NCI-H2107 treated with DMSO at 0.1 percent for 48 hours (cell line): ENCODE results near the gene NSUN6.

Experiments used
- DNase-seq: peaks from one replicate; lab custom pipeline; 2025; ENCODE audit not compliant: unreplicated experiment; lab: John Stamatoyannopoulos, UW

Gene NSUN6

GRCh38 chr10:18563003-18563726, 88.2 kb downstream of the NSUN6 start:
- DNase-seq, result no peak

GRCh38 chr10:18561861-18562551, 89.4 kb downstream of the NSUN6 start:
- no peak for DNase-seq

- no peak for DNase-seq
Measured at GRCh38 chr10:18557960-18558359, 93.4 kb downstream of the NSUN6 start.

- DNase-seq, result no peak
Measured at GRCh38 chr10:18556522-18557147, 94.8 kb downstream of the NSUN6 start.

DNA sequence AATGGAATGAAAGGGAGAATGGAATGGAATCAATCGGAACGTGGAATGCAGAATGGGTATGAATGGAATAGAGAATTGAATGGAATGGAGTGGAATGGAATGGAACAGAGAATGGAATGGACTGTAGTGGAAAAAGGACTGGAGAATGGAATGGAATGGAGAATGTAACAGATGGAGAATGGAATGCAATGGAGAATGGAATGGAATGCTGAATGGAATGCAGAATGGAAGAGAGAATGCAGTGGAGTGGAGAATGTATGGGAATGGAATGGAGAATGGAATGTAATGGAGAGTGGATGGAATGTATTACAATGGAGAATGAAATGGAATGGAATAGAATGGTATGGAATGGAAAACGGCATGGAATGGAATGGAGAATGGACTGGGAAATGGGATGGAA, 96.9 kb downstream of the NSUN6 start:
- no peak for DNase-seq

DNA sequence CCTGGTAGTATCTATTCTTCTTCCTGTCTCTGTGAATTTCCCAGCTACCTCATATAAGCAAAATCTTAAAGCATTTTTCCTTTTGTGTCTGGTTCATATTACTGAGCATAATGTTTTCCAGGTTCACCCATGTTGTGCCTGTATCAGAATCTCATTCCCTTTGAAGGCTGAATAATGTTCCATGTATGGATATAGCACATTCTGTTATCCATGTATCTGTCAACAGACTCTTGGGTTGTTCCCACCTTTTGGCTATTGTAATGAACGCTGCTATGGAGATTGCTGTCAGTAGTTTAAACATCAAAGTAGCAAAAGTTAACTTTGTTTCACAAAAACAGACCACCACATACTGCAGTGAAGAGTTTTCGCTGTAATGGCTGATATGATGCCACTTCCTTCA, 99.9 kb downstream of the NSUN6 start:
- no peak for DNase-seq

- no peak for DNase-seq
Measured at GRCh38 chr10:18549105-18549504, 102.3 kb downstream of the NSUN6 start.

- DNase-seq, result no peak
Measured at GRCh38 chr10:18545621-18546305, 105.6 kb downstream of the NSUN6 start.

GRCh38 chr10:18542832-18543231, 108.6 kb downstream of the NSUN6 start:
- no peak for DNase-seq

- DNase-seq, result no peak
Measured at GRCh38 chr10:18540195-18540594, 111.2 kb downstream of the NSUN6 start.

- no peak for DNase-seq
Measured at GRCh38 chr10:18539335-18539734, 112.1 kb downstream of the NSUN6 start.

DNA sequence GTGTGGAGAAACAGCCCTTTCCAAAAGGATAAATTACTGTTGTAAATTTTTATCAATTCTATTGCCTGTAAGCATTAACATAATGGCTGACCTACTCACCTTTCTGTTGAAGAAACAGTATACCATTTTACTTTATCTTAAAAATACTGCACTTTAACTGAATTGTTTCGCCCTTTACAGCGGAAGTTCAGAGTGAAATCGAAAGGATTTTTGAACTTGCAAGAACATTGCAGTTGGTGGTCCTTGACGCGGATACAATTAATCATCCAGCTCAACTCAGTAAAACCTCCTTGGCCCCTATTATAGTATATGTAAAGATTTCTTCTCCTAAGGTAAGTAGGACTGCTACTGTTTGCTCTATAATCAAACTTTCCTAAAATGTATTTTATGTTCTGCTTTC, 117.5 kb downstream of the NSUN6 start:
- no peak for DNase-seq

DNA sequence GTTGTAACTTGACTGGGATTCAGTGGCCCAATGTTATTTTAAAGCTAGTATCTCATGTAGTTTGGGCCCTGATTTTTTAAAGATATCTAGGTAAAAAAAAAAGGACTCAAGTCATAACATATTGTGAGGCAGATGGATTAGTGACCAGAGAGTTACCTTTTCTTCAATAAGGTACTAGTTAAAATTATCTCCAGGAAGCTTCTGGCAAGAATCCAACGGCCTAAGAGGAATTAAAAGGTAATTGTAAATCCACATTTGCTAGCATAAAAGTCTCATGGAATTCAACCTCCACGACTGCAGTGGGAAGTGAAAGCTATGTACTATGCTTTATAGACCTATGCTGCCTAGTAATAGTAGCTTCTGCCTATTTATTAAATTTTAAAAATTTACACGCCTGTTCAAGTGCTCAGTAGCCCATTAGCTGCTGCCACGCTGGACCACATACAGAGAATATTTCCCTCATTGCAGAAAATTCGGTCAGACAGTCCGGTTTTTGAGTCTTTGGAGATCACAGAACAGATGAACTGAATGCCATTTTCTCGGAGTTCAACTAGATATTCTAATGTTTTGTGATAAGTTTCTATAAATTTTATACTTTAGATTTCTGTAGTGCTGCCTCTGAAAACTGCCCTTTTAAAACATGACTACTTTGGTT, 118.4 kb downstream of the NSUN6 start:
- no peak for DNase-seq

DNA sequence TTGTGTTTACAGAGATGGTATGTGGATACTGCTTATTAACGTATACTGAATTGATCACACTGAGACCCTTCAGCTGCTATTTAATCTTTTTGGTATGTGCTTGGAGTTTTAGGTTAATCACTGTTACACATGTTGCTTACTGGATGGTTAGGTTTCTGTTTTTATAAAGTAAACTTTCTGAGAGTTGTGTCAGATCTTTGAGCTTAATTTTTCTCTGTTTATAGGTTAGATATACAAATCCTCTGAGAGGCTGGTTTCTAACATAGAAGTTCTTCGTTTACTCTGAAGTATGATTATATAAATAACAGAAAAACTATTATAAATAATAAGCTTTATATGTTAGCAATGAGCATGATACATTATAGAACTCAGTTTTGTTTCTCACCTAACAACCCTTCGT, 123.1 kb downstream of the NSUN6 start:
- no peak for DNase-seq

DNA sequence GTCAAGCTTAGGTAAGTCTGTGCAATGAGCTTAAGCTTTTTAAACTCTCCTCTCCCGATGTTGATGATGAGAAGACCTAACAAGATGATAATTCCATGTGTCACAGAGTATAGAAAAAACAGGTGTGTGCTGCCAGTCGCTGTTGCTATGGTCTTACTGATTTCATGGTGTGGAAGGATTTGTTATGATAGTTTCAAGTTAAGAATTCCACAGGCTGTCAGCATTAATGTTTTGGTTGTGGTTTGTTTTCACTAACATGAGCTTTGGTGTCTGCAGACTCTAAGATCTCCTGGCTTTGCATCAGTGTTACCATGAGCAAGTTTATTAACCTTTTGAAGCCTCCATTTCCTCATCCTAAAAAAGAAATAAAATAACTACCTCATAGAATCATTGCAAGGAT, 123.7 kb downstream of the NSUN6 start:
- no peak for DNase-seq

DNA sequence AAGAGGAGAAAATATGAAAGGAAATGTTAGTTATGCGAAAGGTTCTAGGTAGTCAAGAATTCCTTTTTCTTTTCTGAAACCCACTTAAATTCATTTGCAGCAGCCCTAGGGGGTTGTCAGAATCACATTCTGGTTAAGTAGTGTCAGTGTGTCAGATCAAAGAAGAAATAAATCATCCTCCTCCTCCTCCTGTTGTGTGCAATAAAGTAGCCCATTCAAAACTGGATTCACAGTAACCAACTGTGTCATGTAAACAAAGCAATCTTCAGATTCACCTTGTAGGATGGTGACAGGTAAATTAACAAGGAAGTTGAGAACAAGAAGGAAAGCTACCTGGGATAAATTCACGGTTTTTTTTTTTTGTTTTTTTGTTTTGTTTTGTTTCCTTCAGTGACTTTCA, 127.5 kb downstream of the NSUN6 start:
- DNase-seq, result no peak

DNA sequence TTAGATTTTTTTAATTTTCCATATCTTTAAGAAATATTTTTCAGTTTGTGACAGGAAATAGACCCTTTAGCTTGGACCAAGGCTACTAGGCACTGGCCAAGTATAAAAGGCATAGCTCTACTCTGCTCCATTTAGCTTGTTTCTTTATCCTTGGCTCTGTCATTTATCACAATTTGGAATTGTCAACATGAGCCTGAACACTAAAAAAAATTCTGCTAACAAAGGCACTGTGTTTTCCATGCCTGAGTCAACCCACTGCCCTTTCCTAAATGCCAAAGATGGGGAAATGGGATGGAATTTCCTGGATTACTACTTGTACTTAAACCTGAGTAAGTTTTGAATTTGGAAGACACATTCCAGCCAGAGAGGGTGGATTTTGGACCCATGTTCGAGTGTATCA, 128.4 kb downstream of the NSUN6 start:
- no peak for DNase-seq

GRCh38 chr10:18516851-18517250, 134.5 kb downstream of the NSUN6 start:
- no peak for DNase-seq

DNA sequence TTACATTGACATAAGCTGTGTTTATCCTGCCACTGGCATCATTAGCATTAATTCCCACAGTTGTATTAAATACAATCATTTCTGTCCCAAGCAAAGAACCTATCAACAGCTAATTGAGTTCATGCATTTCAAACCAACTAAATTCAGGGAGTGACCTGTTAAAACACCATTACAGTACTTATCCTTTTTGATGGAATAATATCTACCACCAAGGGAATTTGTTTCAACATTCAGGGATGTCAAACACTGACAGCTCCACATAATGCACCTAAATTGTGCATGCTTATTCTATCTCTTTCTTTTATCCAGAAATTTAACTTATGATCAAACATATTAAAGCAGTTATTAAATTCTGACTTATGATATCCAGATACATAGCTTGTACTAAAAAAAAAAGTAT, 136.8 kb downstream of the NSUN6 start:
- DNase-seq, result no peak

- no peak for DNase-seq
Measured at GRCh38 chr10:18508587-18508986, 142.8 kb downstream of the NSUN6 start.

DNA sequence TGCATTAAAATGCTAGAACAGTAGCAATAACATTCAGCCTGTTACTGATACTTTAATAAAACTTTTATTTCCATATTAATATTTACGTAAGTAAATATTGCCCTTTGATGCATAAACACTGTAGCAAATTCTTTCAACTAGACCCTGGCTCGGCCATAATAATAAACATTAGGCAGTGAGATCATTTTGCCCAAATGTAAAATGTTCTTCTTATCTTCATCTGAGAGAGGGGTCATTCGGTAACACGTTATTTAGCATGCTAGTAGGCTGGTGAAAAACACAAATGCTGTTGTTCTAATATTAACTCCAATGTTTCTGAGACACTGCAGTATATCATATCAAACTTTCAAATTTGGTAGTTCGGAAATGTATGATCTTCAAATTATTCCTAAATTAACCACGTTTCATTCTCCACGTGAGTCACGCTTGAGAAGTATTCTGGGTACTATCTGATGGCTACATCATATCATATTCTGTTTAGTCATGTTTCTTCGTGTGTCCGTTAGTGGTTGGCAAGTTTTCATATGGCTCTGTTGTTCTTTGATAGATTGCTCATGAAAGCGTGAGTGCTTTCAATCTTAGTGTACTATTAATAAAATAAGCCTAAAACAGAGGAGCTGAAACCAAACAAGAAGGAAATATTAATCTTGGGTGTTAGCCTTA, 145.8 kb downstream of the NSUN6 start:
- no peak for DNase-seq
